K562 (cell line): ENCODE data around the gene DGKA. TPM values are rescaled to one million over a fixed set of nuclear protein-coding genes. Genes with fewer than 3 reads are reported as not detected.

ENCODE experiments used
- ARID4B ChIP-seq: sonication (generic); formaldehyde crosslinking; IDR thresholded peaks from 2 replicates; pipeline ENCODE4 v1.8.0; 2022; ENCODE audit warnings: mild to moderate bottlenecking, missing genetic modification reagents
- CHD7 ChIP-seq: fragments of 200-600 bp; sonication (generic); IDR thresholded peaks from one replicate; pipeline ENCODE4 v1.6.1; 2012; ENCODE audit warnings: mild to moderate bottlenecking, low read depth, low read length, inconsistent platforms
- PHF21A ChIP-seq: fragments of 450-650 bp; IDR thresholded peaks from 2 replicates; pipeline ENCODE4 v1.6.1; 2017; ENCODE audit warnings: low read depth, borderline replicate concordance
- TAF9B ChIP-seq: fragments of 450-650 bp; IDR thresholded peaks from 2 replicates; pipeline ENCODE4 v1.6.1; 2018; ENCODE audit warnings: mild to moderate bottlenecking; ENCODE audit not compliant: partially characterized antibody
- ZNF668 ChIP-seq: fragments of 250-450 bp; sonication (Bioruptor Pico); IDR thresholded peaks from 2 replicates; pipeline ENCODE4 v1.8.0; 2022; ENCODE audit warnings: mild to moderate bottlenecking, inconsistent platforms
- ZNF717 ChIP-seq: fragments of 250-450 bp; sonication (Bioruptor Pico); IDR thresholded peaks from 2 replicates; pipeline ENCODE4 v1.5.0; 2021
- polyA plus RNA-seq, 8 experiments: library from polyadenylated mRNA; depleted of rRNA in 4 of 8; stranded (reverse) in 5 of 8; unstranded in 3 of 8; fragments of >200 nt; fragmentation: Nextera tagmentation in 2 of 8; fragmentation: Illumina TruSeq in 1 of 8; extraction: Ambion mirVana in 2 of 8; extraction: Trizol in 1 of 8; gene quantifications; 2 replicates each; pipeline versions ENCODE4 v1.2.1 to v1.2.3, GENCODE V29; 2011 to 2014; ENCODE audit warnings: inconsistent platforms in 1 of 8, missing spikeins in 1 of 8
- total RNA-seq, 7 experiments: library from RNA; depleted of rRNA in 6 of 7; stranded (reverse); fragments of >200 nt in 6 of 7; fragmentation: Illumina TruSeq in 2 of 7; extraction: Trizol in 2 of 7; gene quantifications; 2 replicates each; pipeline versions ENCODE4 v1.2.1 to v1.2.3, GENCODE V29; 2011 to 2021; ENCODE audit warnings: low replicate concordance in 1 of 7
- TF ChIP-seq, protein P1 (sequence below): fragments of 450-650 bp; conservative IDR thresholded peaks from 2 replicates; pipeline ENCODE4 v1.6.1; 2016; ENCODE audit warnings: missing genetic modification characterization, low read depth, mild to moderate bottlenecking, control low read depth, missing compliant biosample characterization
- TF ChIP-seq, protein P2 (sequence below): fragments of 250-450 bp; sonication (Bioruptor Pico); IDR thresholded peaks from 2 replicates; pipeline ENCODE4 v1.5.0; 2021

Gene DGKA
- total and polyA plus RNA-seq, 9 of the 15 experiments (the other 6 are each of a cell fraction or from before 2014, with no cell fraction given), result 3.4 to 12.4 (median 6.2) TPM

DNA sequence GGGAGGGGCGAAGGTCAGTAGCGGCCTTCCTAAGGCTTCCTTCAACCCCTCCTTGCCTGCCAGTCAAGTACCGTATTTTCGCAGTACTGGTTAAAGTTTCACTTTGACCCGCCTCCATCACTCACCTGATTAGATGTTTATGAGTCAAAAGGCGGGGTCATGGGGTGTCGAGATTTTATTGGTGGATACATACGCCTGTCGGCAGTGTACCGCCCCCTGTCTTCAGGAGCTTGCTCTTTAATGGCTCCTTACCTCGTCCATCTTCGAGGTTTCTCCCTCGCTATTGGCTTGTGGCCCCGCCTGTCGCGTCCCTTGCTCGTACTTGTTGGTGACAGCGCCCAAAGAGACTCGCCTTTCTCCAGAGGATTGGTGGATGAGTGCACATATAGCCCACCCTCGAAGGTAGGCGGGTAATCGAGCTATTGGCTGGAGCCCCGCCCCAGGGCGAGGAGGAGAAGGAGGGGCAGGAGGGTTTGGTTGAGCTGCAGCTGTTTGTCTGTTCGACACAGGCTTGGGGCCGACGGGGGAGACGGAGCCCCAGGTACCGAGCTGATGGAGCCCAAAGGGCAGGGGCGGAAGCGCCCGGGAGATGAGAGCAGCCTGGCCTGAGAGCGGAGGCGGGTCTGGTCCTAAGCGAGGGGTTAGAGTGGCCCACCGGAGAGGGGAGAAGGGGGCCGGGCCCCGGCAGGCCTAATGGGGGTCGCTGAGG, 42.8 kb downstream of the DGKA start, which contains the start of gene RAB5B (continued):
- peak; percentile 95 for TF ChIP-seq ARID4B (CRISPR knock-in tag)
- no peak for TF ChIP-seq CHD7
- peak; percentile 70 for TF ChIP-seq TAF9B
- TF ChIP-seq ZNF717, result no peak
- TF ChIP-seq PHF21A, result no peak
- no peak for TF ChIP-seq ZNF668 (CRISPR knock-in tag)
- TF ChIP-seq, protein P1, sequence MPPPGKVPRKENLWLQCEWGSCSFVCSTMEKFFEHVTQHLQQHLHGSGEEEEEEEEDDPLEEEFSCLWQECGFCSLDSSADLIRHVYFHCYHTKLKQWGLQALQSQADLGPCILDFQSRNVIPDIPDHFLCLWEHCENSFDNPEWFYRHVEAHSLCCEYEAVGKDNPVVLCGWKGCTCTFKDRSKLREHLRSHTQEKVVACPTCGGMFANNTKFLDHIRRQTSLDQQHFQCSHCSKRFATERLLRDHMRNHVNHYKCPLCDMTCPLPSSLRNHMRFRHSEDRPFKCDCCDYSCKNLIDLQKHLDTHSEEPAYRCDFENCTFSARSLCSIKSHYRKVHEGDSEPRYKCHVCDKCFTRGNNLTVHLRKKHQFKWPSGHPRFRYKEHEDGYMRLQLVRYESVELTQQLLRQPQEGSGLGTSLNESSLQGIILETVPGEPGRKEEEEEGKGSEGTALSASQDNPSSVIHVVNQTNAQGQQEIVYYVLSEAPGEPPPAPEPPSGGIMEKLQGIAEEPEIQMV (tag), result no peak
- TF ChIP-seq, protein P2, sequence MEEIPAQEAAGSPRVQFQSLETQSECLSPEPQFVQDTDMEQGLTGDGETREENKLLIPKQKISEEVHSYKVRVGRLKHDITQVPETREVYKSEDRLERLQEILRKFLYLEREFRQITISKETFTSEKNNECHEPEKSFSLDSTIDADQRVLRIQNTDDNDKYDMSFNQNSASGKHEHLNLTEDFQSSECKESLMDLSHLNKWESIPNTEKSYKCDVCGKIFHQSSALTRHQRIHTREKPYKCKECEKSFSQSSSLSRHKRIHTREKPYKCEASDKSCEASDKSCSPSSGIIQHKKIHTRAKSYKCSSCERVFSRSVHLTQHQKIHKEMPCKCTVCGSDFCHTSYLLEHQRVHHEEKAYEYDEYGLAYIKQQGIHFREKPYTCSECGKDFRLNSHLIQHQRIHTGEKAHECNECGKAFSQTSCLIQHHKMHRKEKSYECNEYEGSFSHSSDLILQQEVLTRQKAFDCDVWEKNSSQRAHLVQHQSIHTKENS, result no peak
